ENCODE results near the gene LCORL. TPM values are rescaled to one million over a fixed set of nuclear protein-coding genes. Genes with fewer than 3 reads are reported as not detected.

Gene LCORL
- total and polyA plus RNA-seq, 2 donors (not counting 3 experiments of a cell fraction or from before 2014, with no cell fraction given): 2.8 to 23.9 TPM

- no peaks in the 10 kb centered on the region for H3K27me3 ChIP-seq (ENCODE audit: control insufficient read depth in 2 of 2, insufficient read depth in 2 of 2, low read length in 2 of 2)
- no peaks in the 10 kb centered on the region for H3K4me1 ChIP-seq (ENCODE audit: control insufficient read depth, extremely low read depth, insufficient read depth, low read length)
- TF ChIP-seq GATA2 (IDR thresholded peaks at IDR 0.05; ENCODE audit: insufficient read depth, insufficient read length, low read depth, low read length) (no peak), JUN (IDR thresholded peaks at IDR 0.05; ENCODE audit: borderline replicate concordance, insufficient read depth, insufficient read length, low read depth) (no peak), MYC (IDR thresholded peaks at IDR 0.05; ENCODE audit: low read depth, low read length) (no peak), FOS (IDR thresholded peaks at IDR 0.05; ENCODE audit: borderline replicate concordance, insufficient read depth, low read length) (no peak), EZH2 (IDR thresholded peaks at IDR 0.05; ENCODE audit: borderline replicate concordance, low read depth, low read length, severe bottlenecking) (no peak), POLR2AphosphoS5 (IDR thresholded peaks at IDR 0.05; ENCODE audit: insufficient read depth, low read depth, low read length) (no peak), CTCF (IDR thresholded peaks at IDR 0.05; ENCODE audit: extremely low read depth in 1 of 2, insufficient read depth in 1 of 2, low read depth in 1 of 2, low read length in 2 of 2) (no peak), MAX (IDR thresholded peaks at IDR 0.05; ENCODE audit: insufficient read depth, insufficient read length) (no peak), POLR2A (IDR thresholded peaks at IDR 0.05; ENCODE audit: low read depth, low read length) (no peak)
- intact Hi-C loops (cut with micrococcal nuclease): no loop called here
- no peak for DNase-seq (ENCODE audit: low read depth, low spot score)
- H3K27ac ChIP-seq (ENCODE audit: insufficient read depth, low read depth, low read length): no peak overlapping the region
- H4K20me1 ChIP-seq (replicated peaks; ENCODE audit: control insufficient read depth, extremely low read depth, insufficient read depth, low read length): no peaks in the 10 kb centered on the region
- H3K9ac ChIP-seq (replicated peaks; ENCODE audit: extremely low read depth, insufficient read depth, low read length): no peak overlapping the region
- no peaks in the 10 kb centered on the region for H3K36me3 ChIP-seq (ENCODE audit: control insufficient read depth in 2 of 2, extremely low read depth in 1 of 2, insufficient read depth in 2 of 2, low read length in 2 of 2)
- ChIA-PET CTCF (interaction anchor here (1.0 kb wide), 1 partner anchor 15 kb away, joined by 3 read pairs; no protein-coding TSS in a partner anchor), POLR2A (no interaction called here)
- no peak overlapping the region for H3K4me3 ChIP-seq (replicated peaks in 1 of 3; ENCODE audit: insufficient read depth in 1 of 3, low read depth in 1 of 3, low read length in 3 of 3)
- no peak for FAIRE-seq
- no peaks in the 10 kb centered on the region for H3K9me1 ChIP-seq (replicated peaks; ENCODE audit: control insufficient read depth, extremely low read depth, insufficient read depth, low read length)
- H3K4me2 ChIP-seq (ENCODE audit: insufficient read depth, low read length): no peak overlapping the region
- H3K9me3 ChIP-seq (replicated peaks; ENCODE audit: control insufficient read depth, insufficient read depth, low read length): no peaks in the 10 kb centered on the region
- H3K79me2 ChIP-seq (ENCODE audit: control insufficient read depth, insufficient read depth, low read length): no peaks in the 10 kb centered on the region
- BruUV-seq (replicated peaks): no TSS peak
- dilution Hi-C loops (cut with MboI; ENCODE audit: extremely low pct_ligation_motif_present, low sequenced_read_pairs): no loop called here
- no peak overlapping the region for H2AFZ ChIP-seq (ENCODE audit: low read depth, low read length)
Measured at GRCh38 chr4:17866810-17867209, 154.7 kb downstream of the LCORL start.

Measured in endothelial cell of umbilical vein (primary cell).